G401 (cell line): Measurements from ENCODE around the gene PDE12. TPM values are rescaled to one million over a fixed set of nuclear protein-coding genes. Genes with fewer than 3 reads are reported as not detected.

Experiments
- DNase-seq: peaks from one replicate; pipeline ENCODE4 v3.0.0-alpha.2; 2015; ENCODE audit warnings: low spot score
- in situ Hi-C: cut with HindIII; loops from 2 replicates; pipeline ENCODE4 v1.10.0; 2016; ENCODE audit warnings: low sequenced_read_pairs, mixed read lengths
- total RNA-seq: library from RNA; depleted of rRNA; stranded (reverse); fragments of >200 nt; shearing (Covaris generic); gene quantifications from 2 replicates; pipeline ENCODE4 v1.2.3, GENCODE V29; 2014; rRNA removed

Gene PDE12
- total RNA-seq, result 16.7 and 18.4 TPM in 2 replicates

- in situ Hi-C loops, result no loop called here
- peak; percentile 92 for DNase-seq
Observed at GRCh38 chr3:57555738-57556458, at the start of gene PDE12. TSS of gene PDE12 (plus strand) at chr3:57556274. CDS start at chr3:57556380, 106 bp downstream.

- DNase-seq, result no peak
- in situ Hi-C loops, result no loop called here
Observed at GRCh38 chr3:57512166-57512565, 43.9 kb upstream of the PDE12 start.

GRCh38 chr3:57518276-57518915 lies 37.7 kb upstream of the PDE12 start:
- no peak for DNase-seq
- in situ Hi-C loops, result no loop called here

- in situ Hi-C loops, result no loop called here
Observed at GRCh38 chr3:57530071-57530608, 25.9 kb upstream of the PDE12 start.

GRCh38 chr3:57538465-57538864 lies 17.6 kb upstream of the PDE12 start:
- DNase-seq, result no peak
- in situ Hi-C loops, result no loop called here

More at GRCh38 chr3:57530071-57530608, 25.9 kb upstream of the PDE12 start:
- DNase-seq, result peak; percentile 18

GRCh38 chr3:57544181-57545125 lies 11.6 kb upstream of the PDE12 start, which contains the start of gene DNAH12:
TSS of gene DNAH12 (minus strand) at chr3:57544344. CDS start at chr3:57542870, 1,474 bp downstream.
- DNase-seq, result peak; percentile 17

GRCh38 chr3:57545636-57546268 lies 10.3 kb upstream of the PDE12 start:
- no peak for DNase-seq
- in situ Hi-C loops, result no loop called here

More at GRCh38 chr3:57544181-57545125, 11.6 kb upstream of the PDE12 start, which contains the start of gene DNAH12:
- in situ Hi-C loops, result no loop called here

GRCh38 chr3:57546616-57547015 lies 9.5 kb upstream of the PDE12 start:
- no peak for DNase-seq

GRCh38 chr3:57555306-57555705 lies 768 bp upstream of the PDE12 start:
- in situ Hi-C loops, result no loop called here
- no peak for DNase-seq

More at GRCh38 chr3:57546616-57547015, 9.5 kb upstream of the PDE12 start:
- in situ Hi-C loops, result no loop called here

- in situ Hi-C loops, result no loop called here
- DNase-seq, result no peak
Observed at GRCh38 chr3:57556459-57557084, 498 bp downstream of the PDE12 start.

GRCh38 chr3:57557085-57557537 lies 1.0 kb downstream of the PDE12 start:
- in situ Hi-C loops, result no loop called here
- no peak for DNase-seq

- DNase-seq, result no peak
- in situ Hi-C loops, result no loop called here
Observed at GRCh38 chr3:57559526-57559925, 3.5 kb downstream of the PDE12 start.

- in situ Hi-C loops, result no loop called here
- no peak for DNase-seq
Observed at GRCh38 chr3:57569859-57570450, 13.9 kb downstream of the PDE12 start.

GRCh38 chr3:57570878-57571277 lies 14.8 kb downstream of the PDE12 start:
- in situ Hi-C loops, result no loop called here
- no peak for DNase-seq

- in situ Hi-C loops, result no loop called here
- DNase-seq, result no peak
Observed at GRCh38 chr3:57572096-57572495, 16.0 kb downstream of the PDE12 start.

GRCh38 chr3:57575966-57576626 lies 20.0 kb downstream of the PDE12 start:
- in situ Hi-C loops, result no loop called here
- no peak for DNase-seq

GRCh38 chr3:57577801-57578200 lies 21.7 kb downstream of the PDE12 start:
- in situ Hi-C loops, result no loop called here
- no peak for DNase-seq
